Coronary artery (tissue), 2 donors: Measurements from ENCODE around the gene GBX1.

ENCODE experiments used
- DNase-seq: peaks from one replicate; pipeline ENCODE4 v3.0.0-alpha.2; 2017; ENCODE audit warnings: low spot score
- H3K27ac ChIP-seq, 2 donors: fragments of 200-600 bp; sonication (generic); one replicate each; pipeline ENCODE4 v1.5.1; 2016 to 2019
- H3K4me3 ChIP-seq: fragments of 200-600 bp; sonication (generic); 2 replicates; pipeline ENCODE4 v1.5.1; 2016; ENCODE audit warnings: mild to moderate bottlenecking, moderate library complexity
- CTCF ChIP-seq: fragments of 200-600 bp; sonication (generic); IDR thresholded peaks from one replicate; pipeline ENCODE4 v1.5.1; 2019; ENCODE audit warnings: antibody characterized with exemption

The GBX1 gene

GRCh38 chr7:151139791-151140190 is 27.7 kb downstream of the GBX1 start:
- Histone ChIP-seq H3K27ac (no peak overlapping the region), H3K4me3 (no peak overlapping the region)
- no peak for DNase-seq
- TF ChIP-seq CTCF: no peak

- Histone ChIP-seq H3K4me3 (no peak overlapping the region), H3K27ac (no peak overlapping the region)
- no peak for DNase-seq
- no peak for TF ChIP-seq CTCF
Measured at GRCh38 chr7:151139071-151139790, 28.3 kb downstream of the GBX1 start.

GRCh38 chr7:151138153-151138851 is 29.2 kb downstream of the GBX1 start:
- Histone ChIP-seq H3K4me3 (no peak overlapping the region), H3K27ac (no peak overlapping the region)
- TF ChIP-seq CTCF: no peak
- no peak for DNase-seq

- Histone ChIP-seq H3K4me3 (no peak overlapping the region), H3K27ac (no peak overlapping the region)
- DNase-seq: no peak
- TF ChIP-seq CTCF: no peak
Measured at GRCh38 chr7:151137791-151138152, 29.7 kb downstream of the GBX1 start.

DNA sequence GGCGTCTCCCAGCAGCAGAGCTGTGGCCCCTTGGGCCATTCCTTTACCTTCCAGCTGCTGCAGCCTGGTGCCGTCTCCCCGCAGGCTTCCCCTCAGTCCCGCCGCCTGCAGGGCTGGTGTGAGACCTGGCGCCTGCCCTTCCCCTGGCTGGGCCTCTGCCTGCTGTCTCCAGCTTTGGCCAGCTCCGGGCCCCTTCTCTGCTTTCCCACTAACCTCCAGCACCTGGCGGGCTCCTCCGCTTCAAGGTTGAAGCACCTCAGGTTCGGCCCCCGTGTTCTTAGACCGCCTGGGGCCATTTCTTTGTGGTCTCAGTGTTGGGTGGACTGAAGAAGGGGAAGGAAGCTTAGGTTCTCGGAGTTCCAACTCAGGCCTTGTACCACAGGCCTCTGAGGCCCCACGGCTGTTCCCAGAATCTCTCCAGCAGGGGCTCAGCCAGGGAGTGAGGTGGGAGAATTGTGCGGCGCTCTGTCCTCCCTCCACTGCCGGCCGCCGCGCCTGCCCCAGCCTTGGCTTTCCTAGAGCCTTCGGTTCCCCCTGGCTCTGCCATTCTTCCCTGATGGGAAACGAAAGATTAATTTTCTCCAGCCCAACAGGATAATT is 30.3 kb downstream of the GBX1 start:
- H3K4me3 ChIP-seq: no peak overlapping the region
- DNase-seq: no peak
- no peak overlapping the region for H3K27ac ChIP-seq
- no peak for TF ChIP-seq CTCF

DNA sequence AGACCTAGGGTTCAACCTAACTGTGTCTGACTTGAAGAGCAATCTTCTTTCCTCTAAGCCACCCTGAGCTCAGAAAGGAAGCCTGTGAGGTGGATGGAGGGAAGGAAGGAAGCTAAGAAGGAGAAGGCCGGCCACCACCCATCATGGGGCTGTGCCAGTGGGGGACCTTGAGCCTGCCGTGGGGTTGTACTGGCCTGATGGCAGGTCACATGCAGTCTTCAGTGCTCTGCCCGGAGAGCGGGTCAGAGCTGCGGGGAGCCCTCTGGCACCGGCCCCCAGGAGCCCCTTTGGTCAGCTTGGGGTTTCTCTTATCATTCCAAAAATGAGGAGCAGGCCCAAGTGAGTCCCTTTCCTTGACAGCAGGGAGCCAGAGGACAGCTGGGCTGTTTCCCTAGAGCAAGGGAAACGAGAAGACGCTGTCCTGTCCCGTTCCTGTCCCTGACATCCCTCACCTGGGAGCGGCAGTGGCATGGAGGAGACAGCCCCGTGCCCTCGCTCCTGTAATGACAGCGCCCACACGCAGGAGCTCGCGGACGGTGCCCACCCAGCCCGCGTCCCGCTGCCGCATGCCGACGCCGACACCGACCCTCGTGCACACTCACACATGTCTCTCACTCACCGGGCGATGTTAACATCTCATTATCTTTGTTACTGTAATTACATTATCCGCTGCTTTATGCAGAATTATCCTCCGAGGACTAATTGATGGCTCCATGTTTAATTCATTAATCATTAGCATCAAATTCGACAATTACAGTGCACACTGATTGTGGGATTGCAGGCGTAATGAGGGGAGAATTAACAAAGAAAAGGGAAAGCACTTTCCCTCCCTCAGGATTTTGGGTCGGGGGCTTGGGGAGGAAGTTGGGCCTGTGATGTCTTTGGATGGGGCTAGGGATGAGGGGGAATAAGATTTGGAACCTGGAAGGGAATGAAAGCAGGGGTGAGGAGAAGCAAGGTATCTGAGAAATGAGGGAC is 31.3 kb downstream of the GBX1 start:
- no peak for TF ChIP-seq CTCF
- no peak overlapping the region for H3K4me3 ChIP-seq
- no peak overlapping the region for H3K27ac ChIP-seq
- DNase-seq: no peak
